B cell (primary cell): Measurements from ENCODE around the gene TOR1AIP1. TPM values are rescaled to one million over a fixed set of nuclear protein-coding genes. Genes with fewer than 3 reads are reported as not detected.

ENCODE experiments used
- ATAC-seq: fragments of 200-7000 bp; cut with Tn5 transposase; one replicate; pipeline ENCODE4 v1.10.0; 2021; ENCODE audit warnings: low read depth, mild to moderate bottlenecking, moderate number of reproducible peaks, moderate library complexity
- CTCF ChIA-PET: fragments of 350-600 bp; sonication (Branson Sonifier 250); formaldehyde crosslinking; loops from one replicate; lab custom pipeline; 2021; ENCODE audit warnings: antibody characterized with exemption, inconsistent platforms; lab: Charles Lee
- POLR2A ChIA-PET: fragments of 350-600 bp; sonication (Branson Sonifier 250); formaldehyde crosslinking; loops from one replicate; lab custom pipeline; 2021; ENCODE audit warnings: antibody characterized with exemption; lab: Charles Lee
- DNase-seq: peaks from one replicate; pipeline ENCODE4 v3.0.0; 2013
- H2AFZ ChIP-seq: 2 replicates; pipeline ENCODE4 v1.6.1; 2012; ENCODE audit warnings: mild to moderate bottlenecking, low read depth, low read length; ENCODE audit not compliant: insufficient read depth, poor library complexity, severe bottlenecking
- H3K27ac ChIP-seq, 2 donors: 1 replicate in 1 of 2; 2 replicates in 1 of 2; pipeline ENCODE4 v1.5.1; 2012 to 2013; ENCODE audit warnings: low read length in 2 of 2, mild to moderate bottlenecking in 2 of 2, moderate library complexity in 1 of 2
- H3K27me3 ChIP-seq, 4 experiments: fragments of 200-600 bp in 1 of 4; sonication (generic) in 1 of 4; replicated peaks in 1 of 4; 1 replicate in 2 of 4; 2 replicates in 2 of 4; pipeline versions ENCODE4 v1.6.1 to v1.7.0; 2013 to 2016; ENCODE audit warnings: low read length in 3 of 4, mild to moderate bottlenecking in 2 of 4, mixed read lengths in 1 of 4, moderate library complexity in 1 of 4; ENCODE audit not compliant: insufficient read depth in 4 of 4, control insufficient read depth in 3 of 4; ENCODE audit errors: control extremely low read depth in 1 of 4
- H3K36me3 ChIP-seq, 2 experiments: replicated peaks in 1 of 2; 1 replicate in 1 of 2; 2 replicates in 1 of 2; pipeline versions ENCODE4 v1.6.1 to v1.7.1; 2013; ENCODE audit warnings: low read length in 1 of 2; ENCODE audit not compliant: insufficient read depth in 2 of 2, control insufficient read depth in 1 of 2; ENCODE audit errors: control extremely low read depth in 1 of 2, extremely low read depth in 1 of 2
- H3K4me1 ChIP-seq, 2 donors: fragments of 200-600 bp in 1 of 2; sonication (generic) in 1 of 2; 1 replicate in 1 of 2; 2 replicates in 1 of 2; pipeline versions ENCODE4 v1.5.1 to v1.6.1; 2013 to 2017; ENCODE audit warnings: low read length in 2 of 2; ENCODE audit not compliant: control insufficient read depth in 2 of 2, insufficient read depth in 2 of 2
- H3K4me2 ChIP-seq: replicated peaks from 2 replicates; pipeline ENCODE3; 2012; ENCODE audit warnings: mild to moderate bottlenecking, low read depth, low read length; ENCODE audit not compliant: poor library complexity, severe bottlenecking
- H3K4me3 ChIP-seq, 5 experiments: fragments of 200-600 bp in 1 of 5; sonication (generic) in 1 of 5; 1 replicate in 3 of 5; 2 replicates in 2 of 5; pipeline versions ENCODE4 v1.5.1 to v1.7.0; 2011 to 2016; ENCODE audit warnings: low read length in 4 of 5, mild to moderate bottlenecking in 4 of 5, low read depth in 2 of 5, control low read depth in 1 of 5, moderate library complexity in 1 of 5; ENCODE audit not compliant: insufficient read depth in 1 of 5; ENCODE audit errors: control extremely low read depth in 1 of 5, extremely low read depth in 1 of 5
- H3K79me2 ChIP-seq: fragments of 200-600 bp; sonication (generic); one replicate; pipeline ENCODE4 v1.6.0; 2016; ENCODE audit warnings: low read length; ENCODE audit not compliant: control insufficient read depth, insufficient read depth
- H3K9ac ChIP-seq: fragments of 200-600 bp; sonication (generic); 2 replicates; pipeline ENCODE4 v1.6.1; 2017; ENCODE audit warnings: mild to moderate bottlenecking, low read length, moderate library complexity
- H3K9me3 ChIP-seq, 3 donors: one replicate each; pipeline versions ENCODE4 v1.6.1 to v1.7.1; 2013; ENCODE audit warnings: low read length in 2 of 3; ENCODE audit not compliant: control insufficient read depth in 2 of 3, insufficient read depth in 1 of 3; ENCODE audit errors: control extremely low read depth in 1 of 3
- H4K20me1 ChIP-seq: 2 replicates; pipeline ENCODE4 v1.6.0; 2012; ENCODE audit warnings: mild to moderate bottlenecking, low read length; ENCODE audit not compliant: insufficient read depth, control insufficient read depth, poor library complexity, severe bottlenecking
- H3K27ac Mint-ChIP-seq: one replicate; pipeline ENCODE4 v1.8.0; 2021; ENCODE audit warnings: mixed read lengths
- H3K27me3 Mint-ChIP-seq: one replicate; pipeline ENCODE4 v1.8.0; 2021; ENCODE audit warnings: mixed read lengths
- H3K4me1 Mint-ChIP-seq: one replicate; pipeline ENCODE4 v1.8.0; 2021; ENCODE audit warnings: mixed read lengths
- H3K4me3 Mint-ChIP-seq: one replicate; pipeline ENCODE4 v1.8.0; 2021; ENCODE audit warnings: mixed read lengths
- H3K9me3 Mint-ChIP-seq: one replicate; pipeline ENCODE4 v1.8.0; 2022; ENCODE audit warnings: mixed read lengths; ENCODE audit not compliant: insufficient read depth
- EZH2 ChIP-seq: IDR thresholded peaks from 2 replicates; pipeline ENCODE4 v1.6.1; 2012; ENCODE audit warnings: borderline replicate concordance, low read depth, mild to moderate bottlenecking, moderate library complexity, low read length; ENCODE audit not compliant: insufficient read depth, poor library complexity, severe bottlenecking
- WGBS: methylation state at CpG from one replicate; pipeline ENCODE4 v1.1.5; 2013; ENCODE audit warnings: missing lambda C conversion rate; ENCODE audit not compliant: insufficient coverage; 5-methylcytosine and 5-hydroxymethylcytosine counted together
- intact Hi-C: fragments of 100-400 bp; cut with micrococcal nuclease; formaldehyde crosslinking; loops from one replicate; pipeline ENCODE4 v1.10.0; 2022
- polyA plus RNA-seq: library from polyadenylated mRNA; depleted of rRNA; stranded (reverse); fragments of >200 nt; gene quantifications from 2 replicates; pipeline ENCODE4 v1.2.3, GENCODE V29; 2012
- total RNA-seq, 2 donors: library from RNA; stranded (reverse); fragments of 120-200 nt in 1 of 2; gene quantifications; 1 replicate in 1 of 2; 2 replicates in 1 of 2; pipeline versions ENCODE4 v1.2.3 to v1.2.4, GENCODE V29; 2013 to 2022
- TF ChIP-seq, protein P1 (sequence below): fragments of 200-600 bp; IDR thresholded peaks from one replicate; pipeline ENCODE4 v1.8.0; 2022; ENCODE audit warnings: antibody characterized with exemption, mild to moderate bottlenecking

Gene TOR1AIP1
- total and polyA plus RNA-seq, 2 donors (not counting 1 experiment from before 2014, with no cell fraction given), result 43.3 to 98.1 TPM

GRCh38 chr1:179872558-179872957 lies 9.5 kb upstream of the TOR1AIP1 start:
- Mint-ChIP-seq H3K27me3 (no peaks in the 10 kb centered on the region), H3K4me1 (peaks cover 47% of the 10 kb centered on the region), H3K9me3 (no peaks in the 10 kb centered on the region), H3K4me3 (no peak overlapping the region), H3K27ac (peak overlapping the region; percentile 50)
- ATAC-seq, result no peak
- TF ChIP-seq, protein P1, sequence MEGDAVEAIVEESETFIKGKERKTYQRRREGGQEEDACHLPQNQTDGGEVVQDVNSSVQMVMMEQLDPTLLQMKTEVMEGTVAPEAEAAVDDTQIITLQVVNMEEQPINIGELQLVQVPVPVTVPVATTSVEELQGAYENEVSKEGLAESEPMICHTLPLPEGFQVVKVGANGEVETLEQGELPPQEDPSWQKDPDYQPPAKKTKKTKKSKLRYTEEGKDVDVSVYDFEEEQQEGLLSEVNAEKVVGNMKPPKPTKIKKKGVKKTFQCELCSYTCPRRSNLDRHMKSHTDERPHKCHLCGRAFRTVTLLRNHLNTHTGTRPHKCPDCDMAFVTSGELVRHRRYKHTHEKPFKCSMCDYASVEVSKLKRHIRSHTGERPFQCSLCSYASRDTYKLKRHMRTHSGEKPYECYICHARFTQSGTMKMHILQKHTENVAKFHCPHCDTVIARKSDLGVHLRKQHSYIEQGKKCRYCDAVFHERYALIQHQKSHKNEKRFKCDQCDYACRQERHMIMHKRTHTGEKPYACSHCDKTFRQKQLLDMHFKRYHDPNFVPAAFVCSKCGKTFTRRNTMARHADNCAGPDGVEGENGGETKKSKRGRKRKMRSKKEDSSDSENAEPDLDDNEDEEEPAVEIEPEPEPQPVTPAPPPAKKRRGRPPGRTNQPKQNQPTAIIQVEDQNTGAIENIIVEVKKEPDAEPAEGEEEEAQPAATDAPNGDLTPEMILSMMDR, result no peak
- no peak for TF ChIP-seq EZH2
- peaks cover 5% of the 10 kb centered on the region for H4K20me1 ChIP-seq
- no peak overlapping the region for H2AFZ ChIP-seq
- no peaks in the 10 kb centered on the region for H3K27me3 ChIP-seq
- DNase-seq, result peak; percentile 24
- POLR2A ChIA-PET, result no interaction called here
- intact Hi-C loops, result no loop called here
- H3K27ac ChIP-seq, result peak overlapping the region; percentile 7 to 62
- CTCF ChIA-PET, result interaction anchor here (0.5 to 1.1 kb wide), 3 partner anchors 64 to 1165 kb away, joined by 3 read pairs; no protein-coding TSS in a partner anchor
- peaks cover 65% of the 10 kb centered on the region for H3K79me2 ChIP-seq
- H3K36me3 ChIP-seq, result peaks cover 0 to 12% of the 10 kb centered on the region in 2 experiments
- H3K9ac ChIP-seq, result peak overlapping the region; percentile 4
- no peak overlapping the region for H3K4me3 ChIP-seq
- peaks cover 16 to 18% of the 10 kb centered on the region in 2 donors for H3K4me1 ChIP-seq
- WGBS, result no CpG with 5 or more reads among the region's 5 CpGs
- peak overlapping the region; percentile 2 for H3K4me2 ChIP-seq
- no peaks in the 10 kb centered on the region for H3K9me3 ChIP-seq

- Histone ChIP-seq H3K79me2 (peaks cover 69% of the 10 kb centered on the region), H3K4me2 (no peak overlapping the region), H3K27me3 (no peaks in the 10 kb centered on the region), H2AFZ (no peak overlapping the region), H3K27ac (peak overlapping the region in 1 of 2 donors; percentile 62), H3K9ac (no peak overlapping the region), H3K9me3 (no peaks in the 10 kb centered on the region), H4K20me1 (peaks cover 5% of the 10 kb centered on the region), H3K4me1 (peaks cover 19 to 22% of the 10 kb centered on the region in 2 donors), H3K4me3 (no peak overlapping the region), H3K36me3 (peaks cover 0 to 9% of the 10 kb centered on the region in 2 experiments)
- Mint-ChIP-seq H3K27ac (peak overlapping the region; percentile 1), H3K4me1 (peaks cover 49% of the 10 kb centered on the region), H3K4me3 (no peak overlapping the region), H3K27me3 (no peaks in the 10 kb centered on the region), H3K9me3 (no peaks in the 10 kb centered on the region)
- POLR2A ChIA-PET, result no interaction called here
- no peak for DNase-seq
- intact Hi-C loops, result no loop called here
- TF ChIP-seq, protein P1, result no peak
- no peak for TF ChIP-seq EZH2
- WGBS, result no CpG with 5 or more reads among the region's 2 CpGs
- CTCF ChIA-PET, result no interaction called here
- no peak for ATAC-seq
Observed at GRCh38 chr1:179873438-179873851, 8.6 kb upstream of the TOR1AIP1 start.
